ENCODE results near the gene PLCB1.

DNA sequence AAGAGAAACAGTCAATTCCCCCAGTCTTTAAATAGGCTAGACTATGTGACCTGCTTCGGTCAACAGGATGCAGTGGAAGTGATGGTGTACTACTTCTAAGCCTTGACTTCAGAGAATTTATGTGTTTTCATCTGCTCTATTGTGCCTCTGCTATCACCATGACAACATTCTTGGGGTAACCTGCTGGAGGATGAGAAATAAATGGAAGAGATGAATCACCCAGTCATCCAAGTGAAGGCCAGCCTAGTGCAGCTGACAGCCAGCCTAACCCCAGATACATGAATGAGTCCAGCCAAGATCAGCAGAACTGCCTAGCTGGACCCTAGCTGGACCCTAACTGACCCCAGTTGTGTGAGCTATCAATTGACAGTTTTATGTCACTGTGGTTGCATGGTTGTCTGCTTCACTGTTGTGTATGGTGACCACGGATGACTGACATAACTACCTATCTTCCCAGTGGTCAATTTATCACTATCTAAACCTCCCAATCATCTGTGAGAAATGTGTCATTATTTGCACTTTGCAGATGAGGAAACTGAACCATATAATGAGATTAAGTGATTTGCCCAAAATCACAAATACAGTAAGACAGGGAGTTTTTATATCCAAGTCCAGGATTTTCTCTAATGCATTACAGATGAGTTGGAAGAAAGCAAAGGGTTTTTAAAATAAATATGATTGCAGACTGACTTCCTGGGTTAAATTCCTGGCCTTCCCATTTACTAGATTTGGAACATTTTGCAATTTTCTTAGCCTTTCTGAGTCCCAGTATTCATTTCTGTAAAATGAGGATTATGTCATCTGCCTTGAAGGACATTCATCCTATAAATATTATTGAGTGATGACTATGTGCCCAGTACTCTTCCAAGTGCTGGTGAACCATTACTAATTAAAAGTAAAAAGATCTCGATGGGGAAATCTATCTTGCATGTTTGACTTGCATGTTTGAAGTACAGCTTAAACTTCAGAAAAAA lies 800.4 kb downstream of the PLCB1 start:
- no peak for TF ChIP-seq EZH2 (IDR thresholded peaks at IDR 0.05; ENCODE audit: low read length, unreplicated experiment)
- TF ChIP-seq CTCF (conservative IDR thresholded peaks at IDR 0.05; ENCODE audit: low read depth, low read length), result no peak
- TF ChIP-seq EZH2phosphoT487 (IDR thresholded peaks at IDR 0.05; ENCODE audit: borderline replicate concordance, low read length), result no peak

Data from PC-3 (cell line).